ENCODE data around the gene APOA1. TPM values are rescaled to one million over a fixed set of nuclear protein-coding genes. Genes with fewer than 3 reads are reported as not detected.
"Not testable (repeated sequence)": the region's sequence is repeated elsewhere in the genome, so short reads cannot be mapped to it uniquely, and the experiment has no call there.

APOA1 gene
- total RNA-seq, 1 donor from 2014 or later = 0.96 TPM

- no peaks in the 10 kb centered on the region for H3K4me1 Mint-ChIP-seq
- no peaks in the 10 kb centered on the region for H3K27me3 Mint-ChIP-seq (ENCODE audit: low read depth)
- no peak for TF ChIP-seq CTCF (conservative IDR thresholded peaks at IDR 0.05)
- H3K4me3 Mint-ChIP-seq = no peak overlapping the region
- no peaks in the 10 kb centered on the region for H3K36me3 Mint-ChIP-seq (ENCODE audit: low read depth)
- peaks cover 3% of the 10 kb centered on the region for H3K9me3 Mint-ChIP-seq
- H3K27ac Mint-ChIP-seq (ENCODE audit: unreplicated experiment) = no peak overlapping the region
- DNase-seq (ENCODE audit: low read depth, low spot score) = no peak
Observed at GRCh38 chr11:116808262-116809175, 28.9 kb downstream of the APOA1 start.

- no peak overlapping the region for H3K27ac Mint-ChIP-seq (ENCODE audit: unreplicated experiment)
Observed at GRCh38 chr11:116807601-116808261, 29.7 kb downstream of the APOA1 start.

GRCh38 chr11:116804001-116804400 is 33.4 kb downstream of the APOA1 start:
- Mint-ChIP-seq H3K9me3 (peaks cover 1% of the 10 kb centered on the region), H3K36me3 (ENCODE audit: low read depth) (no peaks in the 10 kb centered on the region), H3K4me3 (no peak overlapping the region), H3K4me1 (no peaks in the 10 kb centered on the region), H3K27ac (ENCODE audit: unreplicated experiment) (peak overlapping the region; percentile 54), H3K27me3 (ENCODE audit: low read depth) (peaks cover 4% of the 10 kb centered on the region)
- DNase-seq (ENCODE audit: low read depth, low spot score) = no peak
- no peak for TF ChIP-seq CTCF (conservative IDR thresholded peaks at IDR 0.05)

More at GRCh38 chr11:116807601-116808261, 29.7 kb downstream of the APOA1 start:
- peaks cover 3% of the 10 kb centered on the region for H3K9me3 Mint-ChIP-seq
- peaks cover 2% of the 10 kb centered on the region for H3K27me3 Mint-ChIP-seq (ENCODE audit: low read depth)
- no peak for TF ChIP-seq CTCF (conservative IDR thresholded peaks at IDR 0.05)
- H3K4me1 Mint-ChIP-seq = no peaks in the 10 kb centered on the region
- no peaks in the 10 kb centered on the region for H3K36me3 Mint-ChIP-seq (ENCODE audit: low read depth)
- no peak overlapping the region for H3K4me3 Mint-ChIP-seq
- DNase-seq (ENCODE audit: low read depth, low spot score) = no peak

- DNase-seq (ENCODE audit: low read depth, low spot score); H3K4me3 Mint-ChIP-seq; H3K27ac Mint-ChIP-seq (ENCODE audit: unreplicated experiment); H3K36me3 Mint-ChIP-seq (ENCODE audit: low read depth); H3K9me3 Mint-ChIP-seq; H3K4me1 Mint-ChIP-seq; H3K27me3 Mint-ChIP-seq (ENCODE audit: low read depth): not testable (repeated sequence)
Observed at GRCh38 chr11:116801662-116802061, 35.8 kb downstream of the APOA1 start.

GRCh38 chr11:116800610-116801009 is 36.8 kb downstream of the APOA1 start:
- H3K27ac Mint-ChIP-seq (ENCODE audit: unreplicated experiment) = no peak overlapping the region
- H3K36me3 Mint-ChIP-seq (ENCODE audit: low read depth) = no peaks in the 10 kb centered on the region
- H3K27me3 Mint-ChIP-seq (ENCODE audit: low read depth) = peaks cover 4% of the 10 kb centered on the region
- TF ChIP-seq CTCF (conservative IDR thresholded peaks at IDR 0.05) = no peak
- no peaks in the 10 kb centered on the region for H3K4me1 Mint-ChIP-seq
- no peaks in the 10 kb centered on the region for H3K9me3 Mint-ChIP-seq
- no peak overlapping the region for H3K4me3 Mint-ChIP-seq
- DNase-seq (ENCODE audit: low read depth, low spot score) = no peak

- no peak for DNase-seq (ENCODE audit: low read depth, low spot score)
- H3K27me3 Mint-ChIP-seq (ENCODE audit: low read depth) = peaks cover 4% of the 10 kb centered on the region
- no peaks in the 10 kb centered on the region for H3K36me3 Mint-ChIP-seq (ENCODE audit: low read depth)
- H3K4me3 Mint-ChIP-seq = no peak overlapping the region
- no peaks in the 10 kb centered on the region for H3K4me1 Mint-ChIP-seq
- H3K27ac Mint-ChIP-seq (ENCODE audit: unreplicated experiment) = no peak overlapping the region
- H3K9me3 Mint-ChIP-seq = no peaks in the 10 kb centered on the region
- no peak for TF ChIP-seq CTCF (conservative IDR thresholded peaks at IDR 0.05)
Observed at GRCh38 chr11:116798368-116798767, 39.1 kb downstream of the APOA1 start.
